Astrocyte of the cerebellum (primary cell): Measurements from ENCODE around the gene SH3GL3.

ENCODE experiments used
- DNase-seq: peaks from one replicate; pipeline ENCODE4 v3.0.0-alpha.2; 2011; ENCODE audit warnings: low read depth
- H3K4me3 ChIP-seq: 2 replicates; pipeline ENCODE4 v1.5.1; 2011; ENCODE audit warnings: mild to moderate bottlenecking, low read depth, low read length, moderate library complexity
- in situ Hi-C: cut with HindIII; loops from 2 replicates; pipeline ENCODE4 v1.10.0; 2017; ENCODE audit warnings: low sequenced_read_pairs
- TF ChIP-seq, protein P1 (sequence below): IDR thresholded peaks from 2 replicates; pipeline ENCODE4 v1.5.1; 2012; ENCODE audit warnings: low read length, low read depth, moderate library complexity, mild to moderate bottlenecking; ENCODE audit errors: missing control alignments

The SH3GL3 gene

DNA sequence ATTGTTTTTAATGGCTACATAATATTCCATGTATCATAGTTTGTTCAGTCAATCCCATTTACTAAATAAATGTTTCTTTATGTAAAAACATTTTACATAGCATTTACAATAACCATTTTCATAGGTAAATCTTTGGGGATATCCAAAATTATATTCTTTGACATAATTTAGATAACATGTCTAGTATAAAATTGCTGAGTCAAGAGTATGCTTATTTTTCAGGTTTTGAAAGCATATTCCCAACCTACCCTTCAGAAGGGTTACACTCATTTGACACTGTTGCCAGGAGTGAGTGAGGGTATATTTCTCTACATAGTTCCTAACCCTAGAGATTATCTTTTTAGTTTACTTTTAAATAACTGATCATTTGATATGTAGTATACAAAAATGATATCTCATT is 122.2 kb downstream of the SH3GL3 start:
- no peak overlapping the region for H3K4me3 ChIP-seq
- TF ChIP-seq, protein P1, sequence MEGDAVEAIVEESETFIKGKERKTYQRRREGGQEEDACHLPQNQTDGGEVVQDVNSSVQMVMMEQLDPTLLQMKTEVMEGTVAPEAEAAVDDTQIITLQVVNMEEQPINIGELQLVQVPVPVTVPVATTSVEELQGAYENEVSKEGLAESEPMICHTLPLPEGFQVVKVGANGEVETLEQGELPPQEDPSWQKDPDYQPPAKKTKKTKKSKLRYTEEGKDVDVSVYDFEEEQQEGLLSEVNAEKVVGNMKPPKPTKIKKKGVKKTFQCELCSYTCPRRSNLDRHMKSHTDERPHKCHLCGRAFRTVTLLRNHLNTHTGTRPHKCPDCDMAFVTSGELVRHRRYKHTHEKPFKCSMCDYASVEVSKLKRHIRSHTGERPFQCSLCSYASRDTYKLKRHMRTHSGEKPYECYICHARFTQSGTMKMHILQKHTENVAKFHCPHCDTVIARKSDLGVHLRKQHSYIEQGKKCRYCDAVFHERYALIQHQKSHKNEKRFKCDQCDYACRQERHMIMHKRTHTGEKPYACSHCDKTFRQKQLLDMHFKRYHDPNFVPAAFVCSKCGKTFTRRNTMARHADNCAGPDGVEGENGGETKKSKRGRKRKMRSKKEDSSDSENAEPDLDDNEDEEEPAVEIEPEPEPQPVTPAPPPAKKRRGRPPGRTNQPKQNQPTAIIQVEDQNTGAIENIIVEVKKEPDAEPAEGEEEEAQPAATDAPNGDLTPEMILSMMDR = no peak
- no peak for DNase-seq
- in situ Hi-C loops = loop anchor here (10.0 to 25.0 kb wide), 2 partner anchors 132 to 325 kb away; partner anchors contain the start of gene SH3GL3

DNA sequence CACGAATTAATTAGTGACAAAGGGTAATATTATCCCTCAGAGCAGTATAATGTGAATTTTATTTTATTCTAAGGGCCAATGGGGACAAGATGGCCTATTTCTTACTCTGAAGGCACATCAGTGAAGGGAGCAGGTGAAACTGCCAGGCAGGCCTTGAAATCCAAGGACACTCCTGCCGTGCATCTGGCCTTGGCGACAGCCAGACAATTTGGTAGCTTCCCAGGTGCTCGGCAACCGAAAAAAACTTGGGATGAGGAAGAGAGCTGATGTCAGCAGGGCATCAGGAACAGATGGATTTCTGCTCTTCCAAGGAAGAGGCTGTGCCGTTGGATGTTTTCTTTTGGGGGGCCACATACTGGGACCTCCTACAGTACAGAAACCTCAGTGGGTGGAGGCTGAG is 123.6 kb downstream of the SH3GL3 start:
- no peak overlapping the region for H3K4me3 ChIP-seq
- in situ Hi-C loops = loop anchor here (25.0 kb wide), 1 partner anchor 133 kb away; the partner anchor contains the start of gene SH3GL3
- TF ChIP-seq, protein P1 = no peak
- DNase-seq = no peak

DNA sequence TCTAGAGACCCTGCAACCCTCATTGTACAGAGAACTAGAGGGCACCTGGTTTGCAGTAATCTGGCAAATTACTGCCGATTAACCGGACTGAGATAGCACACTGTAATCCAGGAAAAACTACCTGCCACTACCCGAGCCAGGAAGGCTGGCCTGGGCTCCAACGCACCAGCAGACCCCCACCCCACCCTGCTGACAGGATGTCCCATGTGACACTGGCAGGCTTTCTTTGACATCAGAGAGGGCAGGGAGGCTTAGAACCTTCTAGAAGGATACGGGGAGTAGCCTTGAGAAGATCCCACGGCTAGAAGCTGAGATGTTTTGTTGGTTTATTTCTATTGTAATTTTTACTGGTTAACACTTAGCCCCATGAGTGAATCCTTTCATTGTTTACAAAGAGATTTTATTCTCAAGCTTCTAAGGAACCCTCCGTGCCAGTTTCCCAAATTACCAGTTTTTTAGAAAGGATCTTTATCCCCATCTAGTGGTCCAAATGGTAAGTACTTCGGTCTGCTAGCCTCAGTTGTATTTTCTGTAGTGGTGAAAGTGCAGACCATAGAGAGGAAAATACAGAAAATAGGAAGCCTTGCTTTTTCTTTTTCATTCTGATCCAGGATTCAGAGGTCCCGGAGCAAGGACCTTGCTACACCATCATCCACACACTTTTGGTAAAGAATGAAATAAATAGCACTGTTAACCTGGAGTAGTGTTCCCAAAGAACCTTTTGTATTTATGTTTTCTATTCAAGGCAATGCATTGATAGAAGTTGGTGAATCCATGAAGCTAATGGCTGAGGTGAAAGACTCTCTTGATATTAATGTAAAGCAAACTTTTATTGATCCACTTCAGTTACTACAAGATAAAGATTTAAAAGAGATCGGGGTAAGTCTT is 124.9 kb downstream of the SH3GL3 start:
- in situ Hi-C loops = loop anchor here (25.0 kb wide), 1 partner anchor 135 kb away; the partner anchor contains the start of gene SH3GL3
- DNase-seq = peak; percentile 18
- no peak overlapping the region for H3K4me3 ChIP-seq
- TF ChIP-seq, protein P1 = peak; percentile 73

DNA sequence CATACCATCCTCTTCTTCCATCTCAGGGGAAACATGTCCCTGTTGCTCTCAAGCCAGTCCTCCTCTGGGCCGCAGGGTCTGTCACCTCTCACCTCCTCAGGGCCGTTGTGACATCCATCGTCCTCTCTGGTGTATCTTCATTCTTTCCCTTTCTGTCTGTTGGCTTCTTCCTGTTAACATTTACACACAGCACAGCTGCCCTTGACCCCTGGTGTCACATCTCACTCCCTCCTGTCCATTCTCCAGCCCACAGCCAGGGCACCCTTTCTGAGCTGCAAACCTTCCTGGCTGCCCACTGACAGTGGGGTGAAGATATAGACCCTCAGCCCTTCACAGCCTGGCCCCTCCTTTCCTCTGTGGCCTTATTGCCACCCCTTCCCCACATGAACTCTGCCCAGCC is 127.2 kb downstream of the SH3GL3 start:
- TF ChIP-seq, protein P1 = no peak
- H3K4me3 ChIP-seq = no peak overlapping the region
- in situ Hi-C loops = loop anchor here (25.0 kb wide), 1 partner anchor 137 kb away; the partner anchor contains the start of gene SH3GL3
- no peak for DNase-seq

DNA sequence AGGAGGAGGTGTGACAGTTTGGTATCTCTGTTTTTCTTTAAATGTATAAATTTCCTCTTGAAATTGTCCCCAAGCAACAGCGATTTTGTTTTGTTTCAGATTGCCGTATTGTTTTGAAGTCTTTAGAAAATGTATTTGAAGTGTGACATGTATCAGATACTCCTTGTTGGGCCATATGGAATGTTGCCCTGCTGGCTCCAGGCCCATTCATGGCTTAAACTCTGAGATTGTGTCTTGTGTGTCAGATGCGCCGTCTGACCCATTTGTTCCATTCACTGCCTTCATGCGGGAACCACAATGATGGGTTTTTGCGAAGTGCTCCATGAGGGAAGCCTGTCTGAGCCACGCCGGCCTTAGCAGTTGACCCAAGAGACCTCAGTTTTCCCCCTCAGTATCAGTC is 131.6 kb downstream of the SH3GL3 start:
- TF ChIP-seq, protein P1 = no peak
- in situ Hi-C loops = no loop called here
- no peak for DNase-seq
- no peak overlapping the region for H3K4me3 ChIP-seq

GRCh38 chr15:83581381-83581780 is 134.2 kb downstream of the SH3GL3 start:
- peak; percentile 41 for DNase-seq
- no peak overlapping the region for H3K4me3 ChIP-seq
- TF ChIP-seq, protein P1 = no peak
- in situ Hi-C loops = no loop called here
